Endothelial cell of umbilical vein (primary cell): ENCODE data around the gene ABCB6. TPM values are rescaled to one million over a fixed set of nuclear protein-coding genes. Genes with fewer than 3 reads are reported as not detected.

ENCODE experiments used
- BruUV-seq: library from RNA; stranded (reverse); fragments of 400-500 nt; replicated peaks from 2 replicates; lab custom pipeline; 2021; lab: Mats Ljungman, UMichigan
- CTCF ChIA-PET: fragments of 300-600, 350-600 bp; sonication (Branson Sonifier 250); formaldehyde crosslinking; loops from one replicate; lab custom pipeline; 2021; ENCODE audit warnings: antibody characterized with exemption, inconsistent platforms; lab: Charles Lee
- POLR2A ChIA-PET: fragments of 300-600, 350-600 bp; sonication (Branson Sonifier 250); formaldehyde crosslinking; loops from one replicate; lab custom pipeline; 2021; ENCODE audit warnings: antibody characterized with exemption, inconsistent platforms; lab: Charles Lee
- DNase-seq: peaks from one replicate; pipeline ENCODE4 v3.0.0-alpha.2; 2011; ENCODE audit warnings: low read depth, low spot score
- FAIRE-seq: peaks from 2 replicates; lab custom pipeline; 2011; peaks lifted over from hg19 to GRCh38; lab: Jason Lieb, UNC
- H2AFZ ChIP-seq: 2 replicates; pipeline ENCODE4 v1.6.0; 2012; ENCODE audit warnings: low read depth, low read length, control low read depth, inconsistent platforms
- H3K27ac ChIP-seq: 2 replicates; pipeline ENCODE4 v1.5.1; 2011; ENCODE audit warnings: low read depth, mild to moderate bottlenecking, control low read depth, low read length, moderate library complexity; ENCODE audit not compliant: insufficient read depth
- H3K27me3 ChIP-seq, 2 experiments: 2 replicates each; pipeline versions ENCODE4 v1.6.0 to v1.6.1; 2011; ENCODE audit warnings: low read length in 2 of 2, mixed read lengths in 1 of 2; ENCODE audit not compliant: control insufficient read depth in 2 of 2, insufficient read depth in 2 of 2
- H3K36me3 ChIP-seq, 2 experiments: 2 replicates in 1 of 2; 3 replicates in 1 of 2; pipeline ENCODE4 v1.5.1; 2011; ENCODE audit warnings: low read length in 2 of 2, mild to moderate bottlenecking in 1 of 2, moderate library complexity in 1 of 2; ENCODE audit not compliant: control insufficient read depth in 2 of 2, insufficient read depth in 2 of 2; ENCODE audit errors: extremely low read depth in 1 of 2
- H3K4me1 ChIP-seq: 3 replicates; pipeline ENCODE4 v1.5.1; 2011; ENCODE audit warnings: mild to moderate bottlenecking, low read length; ENCODE audit not compliant: control insufficient read depth, insufficient read depth; ENCODE audit errors: extremely low read depth
- H3K4me2 ChIP-seq: 2 replicates; pipeline ENCODE4 v1.6.1; 2011; ENCODE audit warnings: low read length, control low read depth, mixed read lengths; ENCODE audit not compliant: insufficient read depth
- H3K4me3 ChIP-seq, 3 experiments: fragments of 200-600 bp in 1 of 3; sonication (generic), shearing (Covaris generic) in 1 of 3; replicated peaks in 1 of 3; 2 replicates each; pipeline ENCODE4 v1.5.1; 2011 to 2016; ENCODE audit warnings: control low read depth in 3 of 3, low read length in 3 of 3, mild to moderate bottlenecking in 2 of 3, inconsistent platforms in 1 of 3, low read depth in 1 of 3, moderate library complexity in 1 of 3; ENCODE audit not compliant: insufficient read depth in 1 of 3
- H3K79me2 ChIP-seq: 2 replicates; pipeline ENCODE4 v1.6.0; 2012; ENCODE audit warnings: low read length, inconsistent platforms; ENCODE audit not compliant: control insufficient read depth, insufficient read depth
- H3K9ac ChIP-seq: replicated peaks from 2 replicates; pipeline ENCODE3; 2011; ENCODE audit warnings: low read length, control low read depth; ENCODE audit not compliant: insufficient read depth; ENCODE audit errors: extremely low read depth
- H3K9me1 ChIP-seq: replicated peaks from 3 replicates; pipeline ENCODE4 v1.6.0; 2011; ENCODE audit warnings: mild to moderate bottlenecking, low read length; ENCODE audit not compliant: control insufficient read depth, insufficient read depth; ENCODE audit errors: extremely low read depth
- H3K9me3 ChIP-seq: replicated peaks from 2 replicates; pipeline ENCODE4 v1.5.1; 2012; ENCODE audit warnings: low read length, inconsistent platforms; ENCODE audit not compliant: control insufficient read depth, insufficient read depth
- H4K20me1 ChIP-seq: replicated peaks from 2 replicates; pipeline ENCODE3; 2011; ENCODE audit warnings: mild to moderate bottlenecking, low read length; ENCODE audit not compliant: control insufficient read depth, insufficient read depth; ENCODE audit errors: extremely low read depth
- CTCF ChIP-seq, 2 donors: IDR thresholded peaks; 1 replicate in 1 of 2; 2 replicates in 1 of 2; pipeline ENCODE4 v1.5.1; 2011; ENCODE audit warnings: low read length in 2 of 2, mild to moderate bottlenecking in 2 of 2, moderate library complexity in 2 of 2, control low read depth in 1 of 2, inconsistent platforms in 1 of 2, low read depth in 1 of 2; ENCODE audit not compliant: insufficient read depth in 1 of 2; ENCODE audit errors: extremely low read depth in 1 of 2
- FOS ChIP-seq: IDR thresholded peaks from 2 replicates; pipeline ENCODE4 v1.6.1; 2011; ENCODE audit warnings: mild to moderate bottlenecking, low read length, moderate library complexity, borderline replicate concordance; ENCODE audit not compliant: insufficient read depth
- JUN ChIP-seq: IDR thresholded peaks from 2 replicates; pipeline ENCODE4 v1.6.1; 2011; ENCODE audit warnings: borderline replicate concordance, low read depth; ENCODE audit not compliant: insufficient read length, insufficient read depth
- MAX ChIP-seq: IDR thresholded peaks from 2 replicates; pipeline ENCODE4 v1.6.1; 2011; ENCODE audit not compliant: insufficient read depth, insufficient read length
- MYC ChIP-seq: IDR thresholded peaks from one replicate; pipeline ENCODE4 v1.6.1; 2011; ENCODE audit warnings: mild to moderate bottlenecking, low read depth, low read length
- POLR2A ChIP-seq: IDR thresholded peaks from 2 replicates; pipeline ENCODE4 v1.6.1; 2012; ENCODE audit warnings: low read depth, mild to moderate bottlenecking, control low read depth, low read length
- dilution Hi-C: fragments of 300-500 bp; cut with MboI; formaldehyde crosslinking; loops from one replicate; pipeline ENCODE4 v1.15.0; 2019; ENCODE audit warnings: low sequenced_read_pairs; ENCODE audit not compliant: extremely low pct_ligation_motif_present
- intact Hi-C: fragments of 100-400 bp; cut with micrococcal nuclease; formaldehyde crosslinking; loops from one replicate; pipeline ENCODE4 v1.10.0; 2022
- polyA plus RNA-seq, 4 experiments: library from polyadenylated mRNA; depleted of rRNA in 3 of 4; stranded (reverse) in 3 of 4; unstranded in 1 of 4; fragments of >200 nt; gene quantifications; 2 replicates each; pipeline versions ENCODE4 v1.2.1 to v1.2.3, GENCODE V29; 2011 to 2012; ENCODE audit warnings: missing spikeins in 1 of 4
- total RNA-seq: library from RNA; stranded (reverse); gene quantifications from 2 replicates; pipeline ENCODE4 v1.2.3, GENCODE V29; 2021

Gene ABCB6
- total and polyA plus RNA-seq, 2 donors (not counting 3 experiments of a cell fraction or from before 2014, with no cell fraction given) = 25.7 to 32.5 TPM

GRCh38 chr2:219197388-219197787 is 21.4 kb downstream of the ABCB6 start:
- dilution Hi-C loops (no loop called here), intact Hi-C loops (no loop called here)
- H3K9ac ChIP-seq = no peak overlapping the region
- TF ChIP-seq JUN (no peak), CTCF (IDR thresholded peaks at IDR 0.05; ENCODE audit: extremely low read depth in 1 of 2, insufficient read depth in 1 of 2, low read depth in 1 of 2, low read length in 2 of 2) (no peak), POLR2A (no peak), FOS (no peak), MYC (no peak), MAX (no peak)
- no TSS peak for BruUV-seq
- peaks cover 2 to 5% of the 10 kb centered on the region in 2 experiments for H3K27me3 ChIP-seq
- no peaks in the 10 kb centered on the region for H3K4me1 ChIP-seq
- H3K79me2 ChIP-seq = no peaks in the 10 kb centered on the region
- H3K27ac ChIP-seq = no peak overlapping the region
- H2AFZ ChIP-seq = no peak overlapping the region
- H3K36me3 ChIP-seq = no peaks in the 10 kb centered on the region
- no peak overlapping the region for H3K4me3 ChIP-seq
- H3K4me2 ChIP-seq = no peak overlapping the region
- no peaks in the 10 kb centered on the region for H4K20me1 ChIP-seq
- DNase-seq (no peak), FAIRE-seq (no peak)
- POLR2A ChIA-PET = no interaction called here
- CTCF ChIA-PET = interaction anchor here (1.1 to 1.7 kb wide), 3 partner anchors 9 to 168 kb away, joined by 3 to 6 read pairs (median 3); no protein-coding TSS in a partner anchor
- no peaks in the 10 kb centered on the region for H3K9me1 ChIP-seq
- H3K9me3 ChIP-seq = no peaks in the 10 kb centered on the region
